ENCODE data around the gene TMEM178A. TPM values are rescaled to one million over a fixed set of nuclear protein-coding genes. Genes with fewer than 3 reads are reported as not detected.

The TMEM178A gene
- total and polyA plus RNA-seq, 2 donors = 1.3 to 5.2 TPM

DNA sequence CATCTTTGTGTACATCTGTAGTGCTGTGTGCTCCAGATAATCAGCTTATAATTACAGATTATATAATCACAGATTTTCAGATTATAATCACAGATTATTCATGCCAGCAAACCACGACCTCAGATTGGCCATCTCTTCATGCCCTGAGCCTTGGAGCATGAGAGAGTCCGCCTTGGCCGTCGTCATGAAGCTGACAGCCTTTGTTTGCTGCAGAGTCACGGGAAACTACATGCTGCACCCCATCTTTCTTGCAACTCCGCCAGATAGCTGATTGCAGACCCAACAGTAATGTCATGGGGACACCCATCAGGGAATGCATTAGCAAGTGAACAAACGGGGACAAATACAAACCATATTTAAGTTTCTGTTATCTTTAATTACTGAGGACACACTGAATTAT lies 7.3 kb downstream of the TMEM178A start:
- Histone ChIP-seq H3K4me1 (ENCODE audit: insufficient read depth) (no peaks in the 10 kb centered on the region), H3K36me3 (ENCODE audit: insufficient read depth) (no peaks in the 10 kb centered on the region), H3K27ac (ENCODE audit: low read depth) (no peak overlapping the region), H3K4me3 (ENCODE audit: low read depth, low read length) (no peak overlapping the region)
- 82% methylated on average over 7 of the region's 7 CpGs for WGBS
- DNase-seq (ENCODE audit: extremely low spot score) = no peak

DNA sequence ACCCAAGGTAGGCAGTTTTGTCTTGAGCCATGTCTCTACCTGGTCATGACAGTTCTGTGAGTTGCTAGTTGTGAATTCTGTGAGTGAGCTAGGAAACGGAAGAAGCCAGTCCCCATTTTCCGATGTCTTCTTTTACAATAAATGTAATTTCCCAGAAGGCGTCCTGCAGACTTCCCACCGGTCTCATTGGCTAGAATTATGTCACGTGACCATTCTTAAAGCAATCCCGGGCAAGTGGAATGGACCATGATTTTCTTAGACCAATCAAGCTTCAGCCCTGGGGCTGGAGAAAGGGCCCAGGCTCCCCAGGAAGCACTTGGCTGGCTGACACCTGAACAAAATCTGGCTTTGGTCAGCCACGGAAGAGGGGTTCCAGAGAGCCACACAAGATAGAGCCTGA lies 10.6 kb downstream of the TMEM178A start:
- Histone ChIP-seq H3K4me1 (ENCODE audit: insufficient read depth) (no peaks in the 10 kb centered on the region), H3K27ac (ENCODE audit: low read depth) (no peak overlapping the region), H3K36me3 (ENCODE audit: insufficient read depth) (no peaks in the 10 kb centered on the region), H3K4me3 (ENCODE audit: low read depth, low read length) (no peak overlapping the region)
- 95% methylated on average over 7 of the region's 7 CpGs for WGBS
- no peak for DNase-seq (ENCODE audit: extremely low spot score)

DNA sequence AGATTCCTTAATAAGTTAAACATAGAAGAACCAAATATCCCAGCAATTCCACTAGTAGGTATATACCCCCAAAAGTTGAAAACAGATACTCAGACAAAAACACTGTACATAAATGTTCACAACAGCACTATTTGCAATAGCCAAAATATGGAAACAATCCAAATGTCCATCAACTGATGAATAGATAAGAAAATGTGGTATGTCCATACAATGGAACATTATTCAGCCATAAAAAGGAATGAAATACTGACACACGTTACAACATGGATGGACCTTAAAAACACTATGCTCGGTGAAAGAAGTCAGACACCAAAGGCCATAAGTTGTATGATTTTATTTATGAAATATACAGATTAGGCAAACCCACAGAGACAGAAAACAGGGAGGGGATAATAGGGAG lies 12.5 kb downstream of the TMEM178A start:
- Histone ChIP-seq H3K27ac (ENCODE audit: low read depth) (no peak overlapping the region), H3K36me3 (ENCODE audit: insufficient read depth) (no peaks in the 10 kb centered on the region), H3K4me3 (ENCODE audit: low read depth, low read length) (no peak overlapping the region), H3K4me1 (ENCODE audit: insufficient read depth) (no peaks in the 10 kb centered on the region)
- no peak for DNase-seq (ENCODE audit: extremely low spot score)
- 96% methylated on average over 2 of the region's 2 CpGs for WGBS

DNA sequence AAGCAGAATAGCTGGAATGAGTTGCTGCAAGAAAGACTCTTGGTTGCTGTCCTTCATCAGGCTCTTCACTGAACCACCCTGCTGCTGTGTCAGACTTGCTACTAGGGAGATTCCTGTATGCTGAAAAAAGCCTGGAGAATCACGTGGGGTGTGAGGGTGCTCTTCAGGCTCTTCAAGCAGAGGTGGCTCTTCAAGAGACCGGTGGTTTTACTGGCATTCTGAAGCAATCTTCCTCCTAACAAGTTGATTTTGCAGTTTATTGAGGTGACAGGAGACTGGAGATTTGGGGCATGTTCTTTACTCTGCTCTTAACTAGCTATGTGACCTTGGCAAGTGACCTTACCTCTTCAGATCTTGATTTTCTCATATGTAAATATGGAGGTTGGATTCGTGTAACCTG lies 14.1 kb downstream of the TMEM178A start:
- 58% methylated on average over 3 of the region's 3 CpGs for WGBS
- Histone ChIP-seq H3K36me3 (ENCODE audit: insufficient read depth) (no peaks in the 10 kb centered on the region), H3K4me3 (ENCODE audit: low read depth, low read length) (no peak overlapping the region), H3K27ac (ENCODE audit: low read depth) (no peak overlapping the region), H3K4me1 (ENCODE audit: insufficient read depth) (no peaks in the 10 kb centered on the region)
- DNase-seq (ENCODE audit: extremely low spot score) = no peak

DNA sequence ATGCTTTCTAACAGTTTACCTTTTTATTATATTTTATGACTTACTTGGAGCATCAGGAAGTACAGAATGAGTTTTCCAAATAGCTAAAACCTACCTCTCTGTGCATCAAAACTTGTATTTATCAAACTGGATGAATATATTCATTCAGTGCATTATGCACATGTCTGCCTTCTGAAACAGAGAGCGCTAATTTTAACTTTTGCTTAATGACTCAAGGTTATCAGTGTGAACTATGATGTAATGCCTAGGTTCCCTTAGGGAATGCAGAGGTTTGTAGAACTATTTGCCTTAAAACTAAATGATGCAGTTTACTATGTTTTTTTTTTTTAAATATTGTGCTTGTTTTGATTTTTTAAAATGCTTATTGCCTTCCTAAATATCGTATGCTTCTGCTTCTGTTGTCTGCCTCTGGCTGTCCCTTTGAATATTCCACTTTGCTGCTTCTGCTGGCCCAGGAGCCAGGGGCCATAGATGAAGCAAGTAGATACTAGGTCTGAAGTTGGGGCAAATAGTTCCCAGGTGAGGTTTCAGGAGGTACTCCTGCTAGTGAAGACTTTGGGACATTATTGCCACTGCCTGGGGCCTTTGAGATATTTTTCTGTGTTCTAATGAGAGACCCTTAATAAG lies 16.5 kb downstream of the TMEM178A start:
- Histone ChIP-seq H3K4me1 (ENCODE audit: insufficient read depth) (no peaks in the 10 kb centered on the region), H3K4me3 (ENCODE audit: low read depth, low read length) (no peak overlapping the region), H3K36me3 (ENCODE audit: insufficient read depth) (no peaks in the 10 kb centered on the region), H3K27ac (ENCODE audit: low read depth) (no peak overlapping the region)
- WGBS = 89% methylated on average over 2 of the region's 2 CpGs
- no peak for DNase-seq (ENCODE audit: extremely low spot score)

DNA sequence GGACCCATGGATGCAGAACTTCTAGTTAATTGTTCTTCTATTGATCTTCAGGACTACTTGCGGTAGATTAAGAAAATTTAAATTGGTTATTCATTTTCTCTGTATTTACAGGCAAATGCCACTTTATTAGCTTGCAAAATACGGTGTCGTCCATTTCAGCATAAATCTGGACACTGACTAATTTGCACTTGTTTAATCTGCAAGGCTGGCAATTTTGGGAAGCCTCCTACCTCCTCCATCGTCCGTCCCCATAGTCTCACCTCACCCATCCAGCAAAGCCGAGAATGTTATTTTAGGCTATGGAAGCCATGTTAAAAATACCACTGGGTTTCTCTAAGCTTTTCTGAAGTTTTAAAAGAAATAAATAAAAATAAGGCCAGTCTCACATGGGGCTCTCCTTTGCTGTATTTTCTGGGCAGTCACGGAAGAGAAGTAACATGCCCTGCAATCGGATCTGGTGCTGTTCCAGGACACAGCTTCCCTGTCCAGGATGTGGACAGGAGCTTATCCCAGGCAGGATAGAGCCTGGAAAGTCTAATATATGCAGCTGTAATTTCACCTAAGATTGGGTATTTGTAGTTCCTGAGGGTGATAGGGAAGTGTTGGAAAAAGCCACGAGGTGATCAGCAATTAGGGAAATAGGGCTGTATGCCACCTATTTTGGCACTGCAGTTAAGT lies 17.4 kb downstream of the TMEM178A start:
- Histone ChIP-seq H3K4me1 (ENCODE audit: insufficient read depth) (no peaks in the 10 kb centered on the region), H3K4me3 (ENCODE audit: low read depth, low read length) (no peak overlapping the region), H3K36me3 (ENCODE audit: insufficient read depth) (no peaks in the 10 kb centered on the region), H3K27ac (ENCODE audit: low read depth) (no peak overlapping the region)
- WGBS = 86% methylated on average over 9 of the region's 9 CpGs
- DNase-seq (ENCODE audit: extremely low spot score) = no peak

DNA sequence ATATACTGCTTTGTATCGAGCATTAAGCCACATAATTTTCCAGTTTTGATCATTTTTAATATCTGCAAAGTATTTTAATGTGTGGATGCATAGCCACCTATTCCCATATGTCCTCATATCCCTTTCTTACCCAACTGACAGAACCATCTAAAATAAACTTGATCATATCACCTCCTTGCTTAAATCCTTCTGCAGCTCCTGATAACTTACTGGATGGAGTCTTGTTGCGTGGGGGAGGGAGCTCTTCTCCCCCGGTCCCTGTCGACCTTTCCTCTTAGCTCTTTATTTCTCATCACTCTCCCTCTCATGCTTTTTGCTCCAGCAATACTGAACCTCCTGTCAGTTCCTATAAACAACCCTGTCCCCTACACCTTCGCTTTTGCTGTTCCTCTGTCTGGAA lies 18.7 kb downstream of the TMEM178A start:
- Histone ChIP-seq H3K36me3 (ENCODE audit: insufficient read depth) (no peaks in the 10 kb centered on the region), H3K4me3 (ENCODE audit: low read depth, low read length) (no peak overlapping the region), H3K4me1 (ENCODE audit: insufficient read depth) (no peaks in the 10 kb centered on the region), H3K27ac (ENCODE audit: low read depth) (no peak overlapping the region)
- no peak for DNase-seq (ENCODE audit: extremely low spot score)
- 77% methylated on average over 5 of the region's 5 CpGs for WGBS

DNA sequence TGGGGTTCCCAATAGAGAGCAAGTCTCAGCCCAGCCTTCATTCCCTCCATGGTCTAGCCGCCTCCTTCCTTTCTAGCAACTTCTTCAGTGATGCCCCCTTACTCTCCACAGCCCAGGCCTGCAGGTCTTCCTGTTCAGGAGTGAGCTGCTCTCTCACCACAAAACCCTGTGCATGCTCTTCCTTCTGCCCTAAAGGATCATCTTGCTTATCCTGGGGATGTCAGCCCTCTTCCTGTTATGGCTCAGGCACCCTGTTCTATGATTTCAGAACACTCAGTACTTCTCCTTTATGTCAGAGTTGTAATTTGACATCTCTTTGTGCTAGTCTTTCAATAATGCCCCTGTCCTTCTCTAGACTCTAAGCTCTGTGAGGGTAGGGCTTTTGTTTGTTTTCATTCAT lies 19.4 kb downstream of the TMEM178A start:
- H3K27ac ChIP-seq (ENCODE audit: low read depth) = no peak overlapping the region
- no peaks in the 10 kb centered on the region for H3K4me1 ChIP-seq (ENCODE audit: insufficient read depth)
- H3K4me3 ChIP-seq (ENCODE audit: low read depth, low read length) = no peak overlapping the region
- 96% methylated on average over 1 of the region's 1 CpG for WGBS
- no peaks in the 10 kb centered on the region for H3K36me3 ChIP-seq (ENCODE audit: insufficient read depth)
- DNase-seq (ENCODE audit: extremely low spot score) = no peak

DNA sequence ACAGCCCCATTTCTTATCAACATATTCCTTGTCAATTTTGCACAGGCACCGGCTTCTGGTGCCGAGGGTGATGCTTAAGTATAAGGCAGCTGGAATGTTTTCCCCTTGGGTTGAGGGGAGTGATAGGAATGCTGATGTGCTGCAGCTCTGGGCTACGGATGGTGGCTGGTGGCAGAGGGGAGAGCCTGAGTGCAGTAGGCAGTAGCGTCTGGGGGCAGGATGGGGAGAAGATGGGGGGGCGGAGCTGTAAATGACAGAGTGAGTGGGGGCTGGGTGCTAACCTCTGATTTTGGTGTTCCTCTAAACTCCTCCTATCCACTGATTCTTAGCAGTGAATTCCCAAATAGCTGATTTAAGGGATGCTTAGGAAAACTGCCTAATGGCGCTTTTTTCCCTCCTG lies 20.7 kb downstream of the TMEM178A start:
- Histone ChIP-seq H3K4me1 (ENCODE audit: insufficient read depth) (no peaks in the 10 kb centered on the region), H3K4me3 (ENCODE audit: low read depth, low read length) (no peak overlapping the region), H3K36me3 (ENCODE audit: insufficient read depth) (no peaks in the 10 kb centered on the region), H3K27ac (ENCODE audit: low read depth) (no peak overlapping the region)
- 72% methylated on average over 6 of the region's 6 CpGs for WGBS
- DNase-seq (ENCODE audit: extremely low spot score) = no peak

DNA sequence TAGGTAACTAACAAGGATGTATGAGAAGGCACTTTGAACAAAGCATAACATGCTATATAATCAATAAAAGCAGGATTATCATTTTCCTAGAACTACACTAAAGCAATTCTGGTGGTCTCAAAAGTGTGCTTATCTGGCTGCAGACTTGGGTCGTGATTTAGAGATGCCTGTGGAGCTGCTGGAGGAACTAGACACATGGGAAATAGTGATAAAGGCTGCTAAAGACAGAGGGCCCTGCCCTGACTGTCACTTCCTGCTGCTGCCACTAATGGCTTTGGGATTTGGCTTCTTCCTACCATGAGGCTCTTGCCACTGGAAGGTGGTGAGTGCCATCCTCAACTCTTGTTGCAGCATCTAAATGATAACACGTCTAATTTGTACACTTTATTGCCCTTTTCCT lies 22.5 kb downstream of the TMEM178A start:
- 52% methylated on average over 2 of the region's 2 CpGs for WGBS
- Histone ChIP-seq H3K36me3 (ENCODE audit: insufficient read depth) (no peaks in the 10 kb centered on the region), H3K4me1 (ENCODE audit: insufficient read depth) (no peaks in the 10 kb centered on the region), H3K4me3 (ENCODE audit: low read depth, low read length) (no peak overlapping the region), H3K27ac (ENCODE audit: low read depth) (no peak overlapping the region)
- DNase-seq (ENCODE audit: extremely low spot score) = no peak

DNA sequence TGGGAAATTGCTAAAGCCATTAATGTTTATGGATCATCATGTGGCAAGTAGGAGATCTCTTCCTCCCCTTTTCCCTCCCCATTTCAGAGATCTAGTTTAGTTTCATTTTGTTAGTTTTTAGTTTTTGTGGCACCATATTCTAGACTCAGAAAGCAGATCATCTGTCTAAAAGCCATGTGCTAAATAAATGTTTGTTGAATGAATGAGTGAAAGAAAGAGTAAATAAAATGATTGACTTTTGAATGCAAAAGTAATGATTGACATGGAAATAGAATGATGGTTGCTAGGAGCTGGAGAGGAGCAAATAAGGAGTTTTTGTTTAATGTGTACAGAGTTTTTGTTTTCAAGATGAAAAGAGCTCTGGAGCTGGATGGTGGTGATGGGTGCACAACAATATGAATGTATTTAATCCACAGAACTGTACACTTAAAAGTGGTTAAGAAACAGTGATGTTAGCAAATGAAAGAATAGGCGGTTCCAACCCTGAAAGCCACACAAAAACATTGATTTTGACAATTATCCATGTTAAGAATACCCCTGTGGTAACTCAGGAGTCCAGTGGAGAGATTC lies 23.6 kb downstream of the TMEM178A start:
- no peaks in the 10 kb centered on the region for H3K4me1 ChIP-seq (ENCODE audit: insufficient read depth)
- no peaks in the 10 kb centered on the region for H3K36me3 ChIP-seq (ENCODE audit: insufficient read depth)
- no peak for DNase-seq (ENCODE audit: extremely low spot score)
- no peak overlapping the region for H3K4me3 ChIP-seq (ENCODE audit: low read depth, low read length)
- WGBS = 91% methylated on average over 1 of the region's 1 CpG
- no peak overlapping the region for H3K27ac ChIP-seq (ENCODE audit: low read depth)

DNA sequence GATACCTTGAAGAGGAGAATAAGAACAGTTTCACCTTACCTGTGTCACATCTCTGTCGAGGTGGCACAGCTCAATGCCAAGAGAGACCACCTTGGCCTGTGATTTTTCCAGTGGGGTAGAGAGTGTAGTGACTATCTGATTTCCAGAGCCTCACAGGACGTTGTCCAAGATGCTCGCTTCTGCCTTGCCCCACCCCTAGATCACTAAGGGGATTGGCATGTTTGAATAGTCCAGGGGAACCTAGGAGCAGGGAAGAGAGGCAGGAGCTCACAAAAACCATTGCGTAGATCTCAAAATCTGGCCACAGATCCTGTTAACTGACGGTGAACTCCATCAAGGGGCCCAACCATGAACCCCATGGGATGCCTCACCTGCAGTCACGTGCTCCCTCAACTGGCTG lies 24.2 kb downstream of the TMEM178A start:
- WGBS = 92% methylated on average over 6 of the region's 6 CpGs

DNA sequence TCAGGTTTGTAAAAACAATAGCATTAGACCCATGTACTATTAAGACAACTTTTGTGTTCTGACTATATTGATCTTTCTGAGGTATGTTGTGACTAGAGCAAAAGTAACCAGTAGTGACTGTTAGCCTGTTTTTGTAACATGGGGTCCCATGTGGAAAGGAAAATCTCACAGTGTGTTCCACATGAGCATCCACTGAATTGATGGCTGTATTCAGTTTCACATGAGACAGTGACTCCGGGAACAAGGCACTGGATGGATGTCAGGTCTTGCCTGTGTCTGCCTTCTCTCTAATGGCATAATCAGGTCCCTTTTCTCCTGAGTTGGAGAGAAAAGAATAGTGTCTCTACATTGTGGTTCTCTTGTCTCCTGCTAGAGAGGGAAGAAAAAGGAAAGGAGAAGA lies 27.5 kb downstream of the TMEM178A start:
- Histone ChIP-seq H3K36me3 (ENCODE audit: insufficient read depth) (no peaks in the 10 kb centered on the region), H3K27ac (ENCODE audit: low read depth) (no peak overlapping the region), H3K4me3 (ENCODE audit: low read depth, low read length) (no peak overlapping the region), H3K4me1 (ENCODE audit: insufficient read depth) (no peaks in the 10 kb centered on the region)
- whole genome bisulfite sequencing = 94% methylated on average over 1 of the region's 1 CpG
- DNase-seq (ENCODE audit: extremely low spot score) = no peak

More for the DNA sequence above, 24.2 kb downstream of the TMEM178A start:
- no peaks in the 10 kb centered on the region for H3K36me3 ChIP-seq (ENCODE audit: insufficient read depth)
- H3K4me1 ChIP-seq (ENCODE audit: insufficient read depth) = no peaks in the 10 kb centered on the region
- H3K27ac ChIP-seq (ENCODE audit: low read depth) = no peak overlapping the region
- no peak overlapping the region for H3K4me3 ChIP-seq (ENCODE audit: low read depth, low read length)
- no peak for DNase-seq (ENCODE audit: extremely low spot score)

DNA sequence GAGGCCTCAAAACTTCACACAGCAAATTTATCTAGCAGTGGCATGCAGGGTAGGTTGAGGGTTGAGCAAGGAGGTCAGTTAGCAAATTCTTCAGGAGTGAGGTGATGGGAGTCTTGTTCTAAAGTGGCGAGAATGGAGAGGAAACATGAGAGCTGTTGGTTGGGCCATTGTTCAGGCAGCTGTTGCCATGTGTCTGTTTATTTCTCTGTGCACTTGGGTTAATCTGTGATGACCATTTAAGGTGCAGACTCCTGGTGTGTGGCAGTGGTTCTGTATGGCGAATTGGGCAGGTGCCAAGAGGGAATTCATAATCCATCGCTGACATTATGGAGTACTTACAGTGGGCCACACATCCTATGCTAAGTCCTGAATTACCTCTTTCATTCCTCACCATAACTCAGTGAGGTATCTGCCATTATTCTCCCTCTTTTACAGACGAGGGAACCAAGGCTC lies 30.4 kb downstream of the TMEM178A start:
- Histone ChIP-seq H3K4me1 (ENCODE audit: insufficient read depth) (no peaks in the 10 kb centered on the region), H3K36me3 (ENCODE audit: insufficient read depth) (no peaks in the 10 kb centered on the region), H3K4me3 (ENCODE audit: low read depth, low read length) (no peak overlapping the region), H3K27ac (ENCODE audit: low read depth) (no peak overlapping the region)
- no peak for DNase-seq (ENCODE audit: extremely low spot score)
- WGBS = 66% methylated on average over 4 of the region's 4 CpGs
